Measurements from ENCODE around the gene TMEM26.

TMEM26 gene

DNA sequence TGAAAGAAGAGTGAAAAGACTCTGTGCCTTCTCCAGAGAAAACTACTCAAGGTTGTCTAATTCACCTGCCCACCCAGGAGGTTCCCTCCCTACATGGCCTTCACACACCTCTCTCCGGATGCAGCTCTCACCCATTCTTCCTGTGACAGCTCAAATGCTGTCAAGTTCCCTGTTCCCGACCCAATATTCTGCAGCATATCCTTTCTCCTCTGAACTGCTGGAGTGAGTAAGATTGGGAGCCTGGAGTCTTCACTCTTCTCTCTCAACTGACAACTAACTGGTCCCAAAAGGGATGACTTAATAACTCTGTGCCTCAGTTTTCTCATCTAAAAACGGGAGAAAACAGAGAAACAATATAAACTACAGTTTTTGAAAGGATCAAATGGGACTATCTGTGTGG lies 5.1 kb downstream of the TMEM26 start:
- Histone ChIP-seq H3K4me3 (ENCODE audit: low read depth in 1 of 5, low read length in 5 of 5) (no peak overlapping the region), H3K9ac (ENCODE audit: low read length in 5 of 5) (no peak overlapping the region), H3K27ac (ENCODE audit: low read depth, low read length) (no peak overlapping the region), H3K9me3 (ENCODE audit: control insufficient read depth in 5 of 5, low read length in 5 of 5) (no peaks in the 10 kb centered on the region), H3K4me1 (ENCODE audit: control insufficient read depth in 5 of 5, insufficient read depth in 5 of 5, low read length in 5 of 5) (peaks cover 4 to 15% (median 12%) of the 10 kb centered on the region in 5 donors), H3K27me3 (ENCODE audit: control insufficient read depth in 5 of 5, insufficient read depth in 4 of 5, low read length in 5 of 5) (peaks cover 0 to 12% (median 3%) of the 10 kb centered on the region in 5 donors), H3K36me3 (ENCODE audit: control insufficient read depth in 5 of 5, insufficient read depth in 5 of 5, low read length in 5 of 5) (no peaks in the 10 kb centered on the region)

DNA sequence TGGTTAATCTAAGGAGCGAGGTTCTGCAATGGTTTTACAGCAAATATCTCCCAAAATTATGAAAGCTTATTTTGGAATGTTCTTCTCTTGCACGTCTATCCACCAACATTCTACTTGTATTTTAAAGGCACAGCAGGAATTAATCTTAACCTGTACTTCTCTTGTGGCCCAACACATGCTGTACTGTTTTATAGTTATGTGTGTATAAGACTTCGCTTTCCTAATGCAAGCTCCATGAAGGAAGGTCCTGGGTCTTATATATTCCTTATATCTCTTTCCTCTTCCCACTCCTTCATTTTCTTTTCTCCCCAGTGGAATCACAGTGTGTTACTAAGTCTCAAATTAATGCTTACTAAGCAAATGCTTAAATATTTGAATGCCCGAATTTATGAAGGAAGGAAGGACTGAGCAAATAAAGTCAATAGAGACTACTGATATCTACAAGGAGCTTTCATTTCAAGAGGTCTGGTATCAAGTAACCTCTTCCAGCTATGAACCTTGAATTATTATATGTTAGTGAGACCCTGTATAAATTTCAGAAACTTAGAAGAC lies 14.0 kb downstream of the TMEM26 start:
- H3K27me3 ChIP-seq (ENCODE audit: control insufficient read depth in 5 of 5, insufficient read depth in 4 of 5, low read length in 5 of 5): no peaks in the 10 kb centered on the region
- H3K27ac ChIP-seq (ENCODE audit: low read depth, low read length): no peak overlapping the region

DNA sequence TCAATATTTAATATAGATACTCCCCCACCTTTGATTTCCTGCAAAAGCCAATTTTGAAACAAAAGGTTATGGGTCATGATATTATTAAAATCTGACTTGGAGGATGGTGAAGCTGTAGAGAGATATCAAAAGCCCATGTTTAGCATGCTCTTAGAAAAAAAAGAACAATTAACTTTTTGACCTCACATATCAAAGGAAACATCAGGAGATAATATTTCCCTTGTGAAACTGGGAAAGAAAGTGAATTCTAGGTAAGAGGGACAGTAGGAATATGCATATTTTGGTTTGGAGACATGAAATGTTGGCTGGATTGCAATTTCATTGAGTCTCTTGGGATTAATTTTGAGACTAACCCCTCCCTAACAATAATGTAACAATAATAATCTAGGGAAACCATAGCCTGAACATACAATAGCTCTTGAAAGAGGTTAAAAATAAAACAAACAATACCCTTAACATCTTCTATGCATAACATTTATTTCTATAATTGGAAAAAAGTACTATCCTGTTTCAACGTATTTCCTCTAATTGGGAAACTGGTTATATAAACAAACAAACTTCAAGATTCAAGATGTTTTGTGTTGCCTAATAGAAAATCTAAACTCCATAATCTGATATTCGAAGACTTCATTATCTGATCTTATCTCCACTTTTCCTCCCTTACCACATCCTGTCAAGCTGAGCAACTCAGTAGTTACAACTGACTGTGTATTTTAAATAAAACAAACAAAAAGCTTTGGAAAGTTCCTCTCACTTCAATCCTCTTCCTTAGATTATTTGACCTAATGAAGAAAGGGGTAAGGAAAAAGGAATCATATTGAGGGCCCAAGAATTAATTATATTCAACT lies 14.8 kb downstream of the TMEM26 start:
- no peak overlapping the region for H3K9ac ChIP-seq (ENCODE audit: low read length in 5 of 5)
- H3K27ac ChIP-seq (ENCODE audit: low read depth, low read length): no peak overlapping the region
- H3K9me3 ChIP-seq (ENCODE audit: control insufficient read depth in 5 of 5, low read length in 5 of 5): no peaks in the 10 kb centered on the region
- H3K4me3 ChIP-seq (ENCODE audit: low read depth in 1 of 5, low read length in 5 of 5): no peak overlapping the region
- H3K27me3 ChIP-seq (ENCODE audit: control insufficient read depth in 5 of 5, insufficient read depth in 4 of 5, low read length in 5 of 5): no peaks in the 10 kb centered on the region
- no peaks in the 10 kb centered on the region for H3K36me3 ChIP-seq (ENCODE audit: control insufficient read depth in 5 of 5, insufficient read depth in 5 of 5, low read length in 5 of 5)
- peaks cover 0 to 12% (median 0%) of the 10 kb centered on the region in 5 donors for H3K4me1 ChIP-seq (ENCODE audit: control insufficient read depth in 5 of 5, insufficient read depth in 5 of 5, low read length in 5 of 5)

More for the DNA sequence above, 14.0 kb downstream of the TMEM26 start:
- Histone ChIP-seq H3K4me3 (ENCODE audit: low read depth in 1 of 5, low read length in 5 of 5) (no peak overlapping the region), H3K9ac (ENCODE audit: low read length in 5 of 5) (no peak overlapping the region), H3K4me1 (ENCODE audit: control insufficient read depth in 5 of 5, insufficient read depth in 5 of 5, low read length in 5 of 5) (peaks cover 0 to 12% (median 0%) of the 10 kb centered on the region in 5 donors), H3K9me3 (ENCODE audit: control insufficient read depth in 5 of 5, low read length in 5 of 5) (no peaks in the 10 kb centered on the region), H3K36me3 (ENCODE audit: control insufficient read depth in 5 of 5, insufficient read depth in 5 of 5, low read length in 5 of 5) (no peaks in the 10 kb centered on the region)

DNA sequence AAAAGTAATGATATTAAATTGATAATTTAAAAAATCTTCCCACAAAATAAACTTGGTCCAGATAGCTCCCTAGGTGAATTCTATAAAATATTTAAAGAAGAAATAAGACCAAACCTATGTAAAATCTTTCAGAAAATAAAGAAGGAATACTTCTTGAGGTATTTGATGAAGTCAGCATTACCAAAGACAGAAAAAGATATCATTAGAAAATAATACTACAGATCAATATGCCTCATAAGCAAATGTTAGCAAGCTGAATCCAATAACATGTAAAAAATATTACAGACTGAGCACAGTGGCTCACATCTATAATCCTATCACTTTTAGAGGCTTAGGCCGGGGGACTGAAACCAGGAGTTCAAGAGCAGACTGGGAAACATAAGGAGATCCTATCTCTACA lies 30.0 kb downstream of the TMEM26 start:
- no peak overlapping the region for H3K27ac ChIP-seq (ENCODE audit: low read depth, low read length)
- H3K27me3 ChIP-seq (ENCODE audit: control insufficient read depth in 5 of 5, insufficient read depth in 4 of 5, low read length in 5 of 5): no peaks in the 10 kb centered on the region
- no peaks in the 10 kb centered on the region for H3K36me3 ChIP-seq (ENCODE audit: control insufficient read depth in 5 of 5, insufficient read depth in 5 of 5, low read length in 5 of 5)
- no peaks in the 10 kb centered on the region for H3K4me1 ChIP-seq (ENCODE audit: control insufficient read depth in 5 of 5, insufficient read depth in 5 of 5, low read length in 5 of 5)
- no peak overlapping the region for H3K9ac ChIP-seq (ENCODE audit: low read length in 5 of 5)
- peaks cover 10 to 42% (median 27%) of the 10 kb centered on the region in 5 donors for H3K9me3 ChIP-seq (ENCODE audit: control insufficient read depth in 5 of 5, low read length in 5 of 5)
- peak overlapping the region in 1 of 5 donors; percentile 34 for H3K4me3 ChIP-seq (ENCODE audit: low read depth in 1 of 5, low read length in 5 of 5)

DNA sequence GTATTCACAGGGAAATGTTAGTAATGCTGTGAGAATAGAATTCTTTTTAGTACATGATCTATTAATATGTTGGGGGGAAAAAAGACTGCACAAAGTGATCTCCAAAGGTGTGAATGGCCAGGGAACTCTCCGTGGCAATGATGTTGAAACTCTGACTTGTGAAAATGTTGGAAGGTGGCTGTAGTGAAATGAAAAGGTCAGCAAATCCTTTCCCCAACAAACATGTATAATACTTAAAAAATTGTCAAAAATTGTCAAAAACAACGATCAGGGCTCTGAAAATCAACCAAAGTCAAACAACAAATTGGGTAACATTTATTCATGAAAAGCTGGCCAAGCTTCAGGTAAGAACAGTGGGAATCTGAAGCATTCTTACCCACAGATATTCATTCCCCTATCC lies 35.5 kb downstream of the TMEM26 start:
- Histone ChIP-seq H3K27me3 (ENCODE audit: control insufficient read depth in 5 of 5, insufficient read depth in 4 of 5, low read length in 5 of 5) (no peaks in the 10 kb centered on the region), H3K36me3 (ENCODE audit: control insufficient read depth in 5 of 5, insufficient read depth in 5 of 5, low read length in 5 of 5) (no peaks in the 10 kb centered on the region), H3K4me1 (ENCODE audit: control insufficient read depth in 5 of 5, insufficient read depth in 5 of 5, low read length in 5 of 5) (no peaks in the 10 kb centered on the region), H3K27ac (ENCODE audit: low read depth, low read length) (no peak overlapping the region), H3K9ac (ENCODE audit: low read length in 5 of 5) (no peak overlapping the region), H3K4me3 (ENCODE audit: low read depth in 1 of 5, low read length in 5 of 5) (no peak overlapping the region), H3K9me3 (ENCODE audit: control insufficient read depth in 5 of 5, low read length in 5 of 5) (peaks cover 2 to 19% (median 9%) of the 10 kb centered on the region in 5 donors)

DNA sequence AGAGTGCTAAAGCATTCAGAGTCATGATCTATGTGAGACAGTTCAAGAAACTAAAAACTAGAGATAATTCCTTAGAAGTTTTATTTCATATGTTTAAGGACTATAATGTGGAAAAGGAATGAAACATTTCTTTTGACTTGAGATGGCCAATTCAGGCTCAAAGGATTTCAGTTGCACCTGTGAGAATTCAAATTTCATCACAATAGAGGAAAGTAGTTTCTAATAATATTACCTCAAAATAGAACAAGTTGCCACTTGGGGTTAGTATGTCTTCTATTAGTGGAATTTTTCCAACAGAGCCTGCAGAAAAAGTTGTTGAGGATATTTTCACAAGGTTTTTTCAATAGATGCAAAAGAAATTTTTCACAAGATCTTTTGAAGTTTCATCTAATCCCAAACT lies 37.4 kb downstream of the TMEM26 start:
- Histone ChIP-seq H3K36me3 (ENCODE audit: control insufficient read depth in 5 of 5, insufficient read depth in 5 of 5, low read length in 5 of 5) (no peaks in the 10 kb centered on the region), H3K9me3 (ENCODE audit: control insufficient read depth in 5 of 5, low read length in 5 of 5) (peaks cover 0 to 4% (median 2%) of the 10 kb centered on the region in 5 donors)

DNA sequence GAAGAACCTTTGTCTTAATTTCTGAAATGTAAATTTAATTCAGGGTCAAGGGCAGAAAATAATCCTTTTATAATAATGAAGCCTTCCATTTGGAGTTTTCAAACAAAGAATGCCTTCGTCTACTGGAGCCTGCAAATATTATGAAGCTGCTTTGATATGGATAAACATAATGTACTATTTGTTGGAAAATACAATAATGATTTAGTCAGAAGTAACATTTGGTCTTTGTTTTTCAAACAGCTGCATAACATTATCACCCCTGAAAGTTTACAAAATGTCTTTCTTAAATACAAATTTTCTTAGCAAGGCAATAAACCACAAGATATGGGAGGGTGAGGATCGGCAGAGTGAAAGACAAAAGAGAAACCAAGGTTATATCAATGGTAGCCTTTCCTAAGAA lies 41.5 kb downstream of the TMEM26 start:
- Histone ChIP-seq H3K9me3 (ENCODE audit: control insufficient read depth in 5 of 5, low read length in 5 of 5) (no peaks in the 10 kb centered on the region), H3K27me3 (ENCODE audit: control insufficient read depth in 5 of 5, insufficient read depth in 4 of 5, low read length in 5 of 5) (no peaks in the 10 kb centered on the region), H3K4me1 (ENCODE audit: control insufficient read depth in 5 of 5, insufficient read depth in 5 of 5, low read length in 5 of 5) (peaks cover 0 to 6% (median 0%) of the 10 kb centered on the region in 5 donors), H3K36me3 (ENCODE audit: control insufficient read depth in 5 of 5, insufficient read depth in 5 of 5, low read length in 5 of 5) (peaks cover 0 to 2% (median 0%) of the 10 kb centered on the region in 5 donors), H3K4me3 (ENCODE audit: low read depth in 1 of 5, low read length in 5 of 5) (no peak overlapping the region), H3K9ac (ENCODE audit: low read length in 5 of 5) (no peak overlapping the region), H3K27ac (ENCODE audit: low read depth, low read length) (no peak overlapping the region)

More for the DNA sequence above, 37.4 kb downstream of the TMEM26 start:
- Histone ChIP-seq H3K27ac (ENCODE audit: low read depth, low read length) (no peak overlapping the region), H3K27me3 (ENCODE audit: control insufficient read depth in 5 of 5, insufficient read depth in 4 of 5, low read length in 5 of 5) (no peaks in the 10 kb centered on the region), H3K4me3 (ENCODE audit: low read depth in 1 of 5, low read length in 5 of 5) (no peak overlapping the region), H3K4me1 (ENCODE audit: control insufficient read depth in 5 of 5, insufficient read depth in 5 of 5, low read length in 5 of 5) (no peaks in the 10 kb centered on the region), H3K9ac (ENCODE audit: low read length in 5 of 5) (no peak overlapping the region)

DNA sequence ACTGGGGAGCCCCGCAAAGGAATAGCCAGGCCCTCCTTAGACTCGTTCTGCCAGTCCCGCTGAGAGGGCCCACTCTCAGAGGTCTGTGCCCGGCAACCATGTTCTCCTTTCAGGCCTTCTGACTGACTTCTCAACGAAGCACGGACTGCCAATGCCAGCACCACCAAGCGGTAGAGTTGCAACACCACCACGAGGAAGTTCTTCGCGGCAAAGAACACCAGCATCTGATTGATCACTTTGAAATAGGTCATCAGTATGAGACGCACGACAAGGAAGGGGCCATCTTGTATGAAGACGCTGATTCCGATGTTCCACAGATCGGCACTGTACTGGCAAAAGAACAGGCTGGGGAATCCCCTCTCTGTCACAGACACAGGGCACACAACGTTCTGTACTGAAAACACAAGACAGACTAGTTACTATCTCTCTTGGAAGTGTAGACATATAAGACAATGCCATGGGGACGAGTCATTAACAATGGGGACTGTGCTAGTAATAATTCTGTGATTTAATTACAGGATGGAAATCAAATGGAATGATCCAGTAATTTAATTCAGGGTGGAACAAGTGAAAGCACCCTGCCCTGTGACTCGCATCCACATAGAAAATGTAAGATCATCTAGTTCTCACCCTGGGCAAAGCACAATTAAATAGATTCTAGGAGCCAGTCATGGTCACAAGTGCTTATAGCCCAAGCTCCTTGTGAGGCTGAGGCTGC lies 42.7 kb downstream of the TMEM26 start:
- Histone ChIP-seq H3K9me3 (ENCODE audit: control insufficient read depth in 5 of 5, low read length in 5 of 5) (no peaks in the 10 kb centered on the region), H3K27ac (ENCODE audit: low read depth, low read length) (no peak overlapping the region), H3K4me1 (ENCODE audit: control insufficient read depth in 5 of 5, insufficient read depth in 5 of 5, low read length in 5 of 5) (peaks cover 0 to 6% (median 0%) of the 10 kb centered on the region in 5 donors), H3K27me3 (ENCODE audit: control insufficient read depth in 5 of 5, insufficient read depth in 4 of 5, low read length in 5 of 5) (no peaks in the 10 kb centered on the region), H3K4me3 (ENCODE audit: low read depth in 1 of 5, low read length in 5 of 5) (no peak overlapping the region), H3K9ac (ENCODE audit: low read length in 5 of 5) (no peak overlapping the region), H3K36me3 (ENCODE audit: control insufficient read depth in 5 of 5, insufficient read depth in 5 of 5, low read length in 5 of 5) (peaks cover 0 to 2% (median 0%) of the 10 kb centered on the region in 5 donors)

DNA sequence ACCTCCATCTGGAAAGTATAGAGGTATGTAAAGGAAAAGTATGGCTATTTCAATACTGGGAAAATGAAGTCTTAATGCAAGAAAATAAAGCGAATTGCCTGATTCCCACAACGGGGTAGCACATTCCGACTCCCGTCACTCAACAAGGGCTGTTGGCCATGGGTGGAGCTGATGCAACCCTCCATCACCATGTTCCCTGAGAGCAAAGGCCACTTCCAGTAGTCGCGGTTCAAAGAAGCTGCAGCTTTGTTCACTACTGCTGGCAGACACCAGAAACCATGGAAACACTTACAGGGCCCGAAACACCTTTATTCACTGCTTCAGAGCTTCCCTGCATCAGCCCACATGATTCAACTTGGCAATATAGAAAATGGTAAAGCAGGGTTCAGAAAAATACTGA lies 44.0 kb downstream of the TMEM26 start:
- H3K9ac ChIP-seq (ENCODE audit: low read length in 5 of 5): no peak overlapping the region
- peaks cover 0 to 6% (median 0%) of the 10 kb centered on the region in 5 donors for H3K4me1 ChIP-seq (ENCODE audit: control insufficient read depth in 5 of 5, insufficient read depth in 5 of 5, low read length in 5 of 5)
- H3K36me3 ChIP-seq (ENCODE audit: control insufficient read depth in 5 of 5, insufficient read depth in 5 of 5, low read length in 5 of 5): peaks cover 0 to 2% (median 0%) of the 10 kb centered on the region in 5 donors
- no peak overlapping the region for H3K4me3 ChIP-seq (ENCODE audit: low read depth in 1 of 5, low read length in 5 of 5)
- no peak overlapping the region for H3K27ac ChIP-seq (ENCODE audit: low read depth, low read length)
- H3K9me3 ChIP-seq (ENCODE audit: control insufficient read depth in 5 of 5, low read length in 5 of 5): no peaks in the 10 kb centered on the region
- no peaks in the 10 kb centered on the region for H3K27me3 ChIP-seq (ENCODE audit: control insufficient read depth in 5 of 5, insufficient read depth in 4 of 5, low read length in 5 of 5)

DNA sequence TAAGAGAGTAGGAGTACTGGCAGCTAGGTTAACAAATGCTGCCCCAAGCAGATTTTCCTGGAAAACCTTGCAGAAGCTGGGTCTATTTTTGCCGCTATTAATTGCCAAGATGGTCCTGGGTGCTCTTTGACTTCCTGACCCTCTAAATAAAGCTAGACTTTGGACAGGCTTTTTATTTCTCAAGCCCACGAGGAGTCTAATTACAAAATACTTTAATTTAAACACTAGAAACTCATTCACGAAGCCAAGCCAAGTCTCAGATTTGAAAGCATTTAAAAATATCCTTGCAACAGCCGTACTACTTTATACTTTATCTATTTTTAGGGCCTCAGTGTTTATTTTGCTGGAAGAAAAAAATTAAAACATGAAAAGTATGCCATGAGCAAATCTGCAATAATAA lies 45.1 kb downstream of the TMEM26 start:
- H3K9me3 ChIP-seq (ENCODE audit: control insufficient read depth in 5 of 5, low read length in 5 of 5): no peaks in the 10 kb centered on the region
- H3K27me3 ChIP-seq (ENCODE audit: control insufficient read depth in 5 of 5, insufficient read depth in 4 of 5, low read length in 5 of 5): no peaks in the 10 kb centered on the region
- H3K36me3 ChIP-seq (ENCODE audit: control insufficient read depth in 5 of 5, insufficient read depth in 5 of 5, low read length in 5 of 5): peaks cover 0 to 2% (median 0%) of the 10 kb centered on the region in 5 donors
- H3K4me3 ChIP-seq (ENCODE audit: low read depth in 1 of 5, low read length in 5 of 5): no peak overlapping the region
- H3K9ac ChIP-seq (ENCODE audit: low read length in 5 of 5): no peak overlapping the region
- peaks cover 0 to 6% (median 0%) of the 10 kb centered on the region in 5 donors for H3K4me1 ChIP-seq (ENCODE audit: control insufficient read depth in 5 of 5, insufficient read depth in 5 of 5, low read length in 5 of 5)
- H3K27ac ChIP-seq (ENCODE audit: low read depth, low read length): no peak overlapping the region

All from subcutaneous abdominal adipose tissue (tissue), 5 donors.